GM19467 (cell line): Measurements from ENCODE around the gene TRAFD1.
A peak's percentile ranks its signal among the peaks of the same experiment; 100 is the strongest.

ENCODE experiments used
- ATAC-seq: cut with Tn5 transposase; IDR thresholded peaks from one replicate; pipeline ENCODE4 v1.9.1; 2021; ENCODE audit warnings: mild to moderate bottlenecking, moderate library complexity; ENCODE audit not compliant: unreplicated experiment

TRAFD1 gene

DNA sequence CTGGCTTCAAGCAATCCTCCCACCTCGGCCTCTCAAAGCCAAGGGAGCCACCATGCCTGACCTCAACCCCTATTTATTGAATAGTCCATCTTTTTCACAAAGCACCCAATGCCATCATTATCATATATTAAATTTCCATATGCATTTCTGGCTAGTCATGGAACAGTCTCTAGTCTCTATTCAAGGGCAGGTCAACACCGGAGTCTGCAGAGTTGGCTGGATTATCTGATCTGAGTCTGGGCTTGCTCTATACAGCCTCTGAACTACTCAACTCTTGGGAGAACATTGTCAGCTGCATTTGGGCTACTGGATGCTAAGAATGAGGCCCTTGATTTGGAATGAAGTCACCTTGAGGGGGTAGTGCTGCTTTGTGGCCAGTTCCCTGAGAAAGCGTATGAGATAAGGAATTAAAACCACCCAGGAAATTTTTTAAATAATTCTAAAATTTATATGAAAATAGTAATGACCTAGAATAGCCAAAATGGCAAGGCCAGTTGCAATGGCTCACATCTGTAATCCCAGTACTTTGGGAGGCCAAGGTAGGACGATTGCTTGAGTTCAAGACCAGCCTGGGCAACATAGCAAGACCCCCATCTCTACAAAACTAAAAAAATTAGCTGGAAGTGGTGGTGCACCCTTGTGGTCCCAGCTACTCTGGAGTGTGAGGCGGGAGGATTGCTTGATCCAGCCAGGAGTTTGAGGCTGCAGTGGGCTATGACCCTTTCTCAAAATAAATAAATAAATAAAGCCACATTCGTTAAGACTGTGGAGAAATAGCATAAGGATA lies 9.9 kb upstream of the TRAFD1 start:
- ATAC-seq = no peak

GRCh38 chr12:112116232-112117060 lies 8.9 kb upstream of the TRAFD1 start:
- ATAC-seq = no peak

GRCh38 chr12:112117685-112118084 lies 7.7 kb upstream of the TRAFD1 start:
- ATAC-seq = no peak

- no peak for ATAC-seq
Measured at GRCh38 chr12:112121780-112122565, 3.4 kb upstream of the TRAFD1 start.

GRCh38 chr12:112122823-112123690 lies 2.3 kb upstream of the TRAFD1 start:
- ATAC-seq = no peak

- ATAC-seq = no peak
Measured at GRCh38 chr12:112124918-112125249, 476 bp upstream of the TRAFD1 start.

DNA sequence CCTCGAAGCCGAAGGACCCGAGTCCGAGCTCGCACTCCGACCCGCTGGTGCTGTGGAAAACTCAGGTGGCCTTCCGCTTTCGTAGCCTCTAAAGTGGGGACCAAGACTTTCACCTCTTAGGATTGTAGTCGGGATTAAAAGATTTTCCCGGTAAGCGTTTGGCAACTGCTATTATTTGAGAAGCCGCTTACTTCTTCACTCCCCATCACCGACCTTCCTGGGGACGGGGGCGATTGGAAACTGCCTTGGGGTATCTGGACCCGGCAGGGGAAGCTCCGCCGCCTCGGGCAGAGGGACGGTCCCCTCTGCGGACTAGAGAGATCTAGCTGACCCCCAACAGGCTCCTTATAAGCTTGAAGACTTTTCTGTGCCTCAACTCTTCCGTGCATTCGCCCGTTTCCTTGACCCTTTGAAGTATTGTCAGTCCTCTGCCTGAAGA lies 659 bp downstream of the TRAFD1 start:
- ATAC-seq = no peak

DNA sequence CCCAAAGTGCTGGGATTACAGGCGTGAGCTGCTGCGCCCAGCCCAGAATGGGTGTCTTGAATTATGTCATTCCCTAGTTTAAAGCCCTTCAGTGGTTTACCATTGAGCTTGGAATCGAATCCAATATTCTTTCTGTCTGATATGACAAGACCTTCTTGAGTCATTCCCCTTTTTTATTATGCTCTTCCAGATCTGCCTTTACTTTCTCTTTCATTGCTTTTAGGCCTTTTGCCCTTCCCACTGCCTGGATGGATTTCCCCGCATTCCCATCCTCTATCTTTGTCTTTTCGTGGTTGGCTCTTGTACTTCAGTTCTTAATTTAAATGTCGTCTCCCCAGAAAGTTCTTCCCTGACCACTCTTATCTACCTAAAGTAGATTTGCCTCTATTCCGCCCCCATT lies 1.6 kb downstream of the TRAFD1 start:
- no peak for ATAC-seq

DNA sequence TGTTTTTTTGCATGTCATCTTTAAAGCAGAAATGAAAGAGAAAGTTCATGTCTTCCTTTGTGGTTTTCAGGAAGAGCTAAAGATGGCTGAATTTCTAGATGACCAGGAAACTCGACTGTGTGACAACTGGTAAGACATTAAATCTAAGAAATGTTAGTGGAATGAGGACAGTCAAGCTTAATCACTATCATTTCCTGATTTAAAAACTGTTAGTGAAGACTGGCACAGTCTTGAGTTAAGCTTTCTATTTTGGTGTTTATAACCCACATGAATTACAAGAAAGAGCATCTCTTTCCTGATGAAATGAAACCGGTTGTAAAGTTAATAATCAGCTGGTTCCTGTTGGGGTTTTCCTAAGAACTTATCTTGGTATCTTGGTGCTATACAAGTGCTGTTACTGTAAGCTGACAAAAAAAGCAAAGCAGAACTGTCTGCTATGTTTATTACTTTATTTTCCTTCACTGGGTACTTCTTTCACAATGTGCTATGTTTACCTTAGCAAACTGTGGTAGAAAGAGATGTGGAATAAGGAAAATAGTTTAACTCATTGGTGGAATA lies 5.2 kb downstream of the TRAFD1 start:
- ATAC-seq = peak; percentile 47

- no peak for ATAC-seq
Measured at GRCh38 chr12:112131686-112132085, 6.3 kb downstream of the TRAFD1 start.

DNA sequence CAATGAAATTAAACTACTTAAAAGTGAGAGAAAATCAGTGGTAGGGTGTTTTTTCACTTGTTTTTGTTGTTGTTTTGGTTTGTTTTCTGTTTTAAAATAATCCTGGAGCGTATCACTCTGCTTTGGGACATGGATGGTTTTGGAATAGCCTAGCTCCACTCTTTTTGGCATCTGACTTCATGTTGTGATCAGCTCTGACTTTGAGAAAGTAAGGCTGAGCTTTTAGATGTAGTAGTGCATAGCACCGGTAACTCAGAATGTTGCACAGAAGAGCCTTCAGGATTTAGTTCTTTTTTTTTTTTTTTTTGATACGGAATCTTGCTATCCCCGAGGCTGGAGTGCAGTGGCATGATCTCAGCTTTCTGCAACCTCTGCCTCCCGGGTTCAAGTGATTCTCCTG lies 8.1 kb downstream of the TRAFD1 start:
- ATAC-seq = no peak

DNA sequence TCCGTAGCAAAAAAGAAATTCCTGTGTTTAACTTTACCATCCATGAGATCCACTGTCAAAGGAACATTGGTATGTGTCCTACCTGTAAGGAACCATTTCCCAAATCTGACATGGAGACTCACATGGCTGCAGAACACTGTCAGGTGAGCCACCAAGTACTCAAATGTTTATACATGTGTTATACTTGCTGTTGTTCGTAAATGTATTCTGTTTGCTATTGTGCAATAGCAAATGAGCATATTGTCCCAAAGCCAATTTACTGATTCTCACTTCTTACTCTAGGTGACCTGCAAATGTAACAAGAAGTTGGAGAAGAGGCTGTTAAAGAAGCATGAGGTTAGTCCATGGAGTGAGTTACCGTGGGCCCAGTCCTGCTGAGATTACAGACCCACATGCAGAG lies 9.4 kb downstream of the TRAFD1 start:
- no peak for ATAC-seq

DNA sequence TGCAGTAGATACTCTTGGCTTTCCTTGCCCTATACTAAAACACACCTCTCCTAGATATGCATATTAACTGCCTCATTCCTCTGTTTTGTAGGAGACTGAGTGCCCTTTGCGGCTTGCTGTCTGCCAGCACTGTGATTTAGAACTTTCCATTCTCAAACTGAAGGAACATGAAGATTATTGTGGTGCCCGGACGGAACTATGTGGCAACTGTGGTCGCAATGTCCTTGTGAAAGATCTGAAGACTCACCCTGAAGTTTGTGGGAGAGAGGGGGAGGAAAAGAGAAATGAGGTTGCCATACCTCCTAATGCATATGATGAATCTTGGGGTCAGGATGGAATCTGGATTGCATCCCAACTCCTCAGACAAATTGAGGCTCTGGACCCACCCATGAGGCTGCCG lies 15.4 kb downstream of the TRAFD1 start:
- no peak for ATAC-seq

- ATAC-seq = no peak
Measured at GRCh38 chr12:112146123-112146522, 20.8 kb downstream of the TRAFD1 start.

DNA sequence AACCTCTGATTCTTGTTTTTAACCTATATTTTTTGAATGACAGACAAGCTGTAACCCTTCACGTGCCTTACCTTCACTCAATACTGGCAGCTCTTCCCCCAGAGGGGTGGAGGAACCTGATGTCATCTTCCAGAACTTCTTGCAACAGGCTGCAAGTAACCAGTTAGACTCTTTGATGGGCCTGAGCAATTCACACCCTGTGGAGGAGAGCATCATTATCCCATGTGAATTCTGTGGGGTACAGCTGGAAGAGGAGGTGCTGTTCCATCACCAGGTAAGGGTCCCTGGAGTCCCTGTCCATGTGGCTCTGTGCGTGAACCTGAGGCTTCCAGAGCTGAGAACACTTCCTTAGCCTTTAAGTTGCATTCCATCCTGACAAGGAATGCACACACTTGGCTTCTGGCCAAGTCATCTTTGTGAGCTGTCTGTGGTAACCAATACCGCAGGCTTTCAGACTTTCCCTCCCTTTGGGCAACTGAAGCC lies 22.7 kb downstream of the TRAFD1 start:
- no peak for ATAC-seq

GRCh38 chr12:112149596-112149995 lies 24.2 kb downstream of the TRAFD1 start:
- no peak for ATAC-seq

GRCh38 chr12:112151766-112152541 lies 26.6 kb downstream of the TRAFD1 start:
- no peak for ATAC-seq

- ATAC-seq = no peak
Measured at GRCh38 chr12:112153181-112153892, 28.0 kb downstream of the TRAFD1 start.

DNA sequence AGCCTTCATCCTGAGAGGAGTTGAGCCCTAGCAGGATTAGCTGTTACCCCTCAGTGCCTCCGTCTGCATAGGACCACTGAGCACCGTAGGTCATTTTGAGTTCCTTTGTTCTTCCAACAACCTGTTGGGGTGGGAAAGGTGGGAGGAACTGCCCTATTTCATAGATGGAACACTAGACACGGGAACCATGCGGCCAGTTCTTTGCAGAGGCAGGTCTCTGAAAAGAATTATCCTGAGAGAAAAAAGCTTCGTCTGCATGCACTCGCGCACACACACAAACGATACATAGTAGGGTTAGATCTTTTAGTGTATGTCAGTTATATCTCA lies 28.5 kb downstream of the TRAFD1 start:
- ATAC-seq = no peak
